ENCODE results near the gene TARS3.
"Not testable (repeated sequence)": the region's sequence is repeated elsewhere in the genome, so short reads cannot be mapped to it uniquely, and the experiment has no call there.

The TARS3 gene

DNA sequence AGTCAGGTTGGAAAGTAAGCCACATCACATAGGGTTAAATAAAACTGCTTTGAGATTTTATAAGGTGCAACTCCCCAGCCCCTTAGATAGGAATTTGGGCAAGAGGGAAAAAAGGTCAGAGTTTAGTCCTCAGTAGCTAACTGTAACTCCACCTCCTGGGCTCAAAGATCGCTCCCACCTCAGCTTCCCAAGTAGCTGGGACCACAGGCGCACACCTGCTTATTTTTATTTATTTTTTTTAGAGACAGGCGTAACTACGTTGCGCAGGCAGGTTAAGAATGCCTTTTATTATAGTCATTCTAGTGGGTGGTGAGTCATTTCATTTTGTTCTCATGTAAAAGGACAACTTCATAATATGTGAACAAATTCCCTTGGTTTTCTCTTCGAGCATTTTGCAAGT is 86.8 kb downstream of the TARS3 start:
- TF ChIP-seq, protein P1, sequence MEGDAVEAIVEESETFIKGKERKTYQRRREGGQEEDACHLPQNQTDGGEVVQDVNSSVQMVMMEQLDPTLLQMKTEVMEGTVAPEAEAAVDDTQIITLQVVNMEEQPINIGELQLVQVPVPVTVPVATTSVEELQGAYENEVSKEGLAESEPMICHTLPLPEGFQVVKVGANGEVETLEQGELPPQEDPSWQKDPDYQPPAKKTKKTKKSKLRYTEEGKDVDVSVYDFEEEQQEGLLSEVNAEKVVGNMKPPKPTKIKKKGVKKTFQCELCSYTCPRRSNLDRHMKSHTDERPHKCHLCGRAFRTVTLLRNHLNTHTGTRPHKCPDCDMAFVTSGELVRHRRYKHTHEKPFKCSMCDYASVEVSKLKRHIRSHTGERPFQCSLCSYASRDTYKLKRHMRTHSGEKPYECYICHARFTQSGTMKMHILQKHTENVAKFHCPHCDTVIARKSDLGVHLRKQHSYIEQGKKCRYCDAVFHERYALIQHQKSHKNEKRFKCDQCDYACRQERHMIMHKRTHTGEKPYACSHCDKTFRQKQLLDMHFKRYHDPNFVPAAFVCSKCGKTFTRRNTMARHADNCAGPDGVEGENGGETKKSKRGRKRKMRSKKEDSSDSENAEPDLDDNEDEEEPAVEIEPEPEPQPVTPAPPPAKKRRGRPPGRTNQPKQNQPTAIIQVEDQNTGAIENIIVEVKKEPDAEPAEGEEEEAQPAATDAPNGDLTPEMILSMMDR (IDR thresholded peaks at IDR 0.05; ENCODE audit: control extremely low read depth, extremely low read depth, low read depth, missing control alignments): no peak
- ChIA-PET CTCF (interaction anchor here (1.3 to 2.5 kb wide), 2 partner anchors 349 to 630 kb away, joined by 3 to 10 read pairs; no protein-coding TSS in a partner anchor), POLR2A (no interaction called here)
- no peak for DNase-seq (ENCODE audit: extremely low spot score)

DNA sequence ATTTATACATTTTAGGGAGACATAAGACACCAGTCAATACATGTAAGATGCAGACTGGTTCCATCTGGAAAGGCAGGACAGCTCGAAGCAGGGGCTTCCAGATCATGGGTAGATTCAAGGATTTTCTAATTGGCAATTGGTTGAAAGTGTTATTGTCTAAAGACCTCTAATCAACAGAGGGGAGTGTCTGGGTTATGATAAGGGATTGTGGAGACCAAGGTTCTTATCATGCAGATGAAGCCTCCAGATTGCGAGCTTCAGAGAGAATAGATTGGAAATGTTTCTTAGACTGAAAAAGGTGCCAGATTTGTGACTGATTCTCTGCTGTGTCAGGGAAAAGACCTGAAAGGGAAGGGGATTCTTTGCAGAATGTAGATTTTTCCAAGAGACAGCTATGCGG is 87.2 kb downstream of the TARS3 start:
- ChIA-PET POLR2A (no interaction called here), CTCF (interaction anchor here (1.1 to 2.5 kb wide), 3 partner anchors 20 to 629 kb away, joined by 3 to 10 read pairs (median 3); no protein-coding TSS in a partner anchor)
- DNase-seq (ENCODE audit: extremely low spot score): no peak
- TF ChIP-seq, protein P1 (IDR thresholded peaks at IDR 0.05; ENCODE audit: control extremely low read depth, extremely low read depth, low read depth, missing control alignments): no peak

DNA sequence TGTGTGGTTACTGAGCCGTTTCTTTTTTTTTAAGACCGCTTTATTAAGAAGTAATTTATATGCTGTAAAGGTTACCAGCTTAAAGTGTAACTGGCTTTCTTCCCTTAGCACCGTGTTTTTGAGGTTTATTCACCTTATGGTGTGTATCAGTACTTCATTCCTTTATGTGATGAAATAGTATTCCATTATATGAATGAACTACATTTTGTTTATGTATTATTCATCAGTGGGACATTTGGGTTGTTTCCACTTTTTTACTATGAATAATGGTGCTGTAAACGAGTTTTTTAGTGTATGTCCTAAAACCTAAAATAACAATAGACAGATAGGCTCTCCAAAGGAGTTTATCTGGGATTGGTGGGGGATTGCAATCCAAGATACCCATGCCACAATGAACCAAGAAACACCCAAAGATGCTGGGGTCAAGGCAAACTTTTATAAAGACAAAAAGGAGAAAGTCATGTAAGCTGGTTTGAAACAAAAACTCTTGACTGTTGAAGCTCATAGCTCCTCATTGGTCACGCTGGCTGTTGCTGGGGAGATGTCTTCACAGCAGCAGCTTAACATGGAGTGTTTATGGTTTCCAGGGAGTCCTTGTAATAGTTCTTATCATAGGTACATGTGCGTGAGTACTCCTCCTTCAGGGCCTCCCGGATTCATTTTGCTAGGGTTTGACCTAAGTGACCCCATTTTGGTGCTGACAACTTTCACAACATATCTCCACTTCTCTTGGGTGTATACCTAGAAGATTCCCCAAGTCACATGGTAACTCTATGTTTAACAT is 88.1 kb downstream of the TARS3 start:
- CTCF ChIA-PET: interaction anchor here (1.1 to 2.5 kb wide), 4 partner anchors 19 to 628 kb away, joined by 3 to 10 read pairs (median 3); no protein-coding TSS in a partner anchor
- POLR2A ChIA-PET: no interaction called here
- TF ChIP-seq, protein P1 (IDR thresholded peaks at IDR 0.05; ENCODE audit: control extremely low read depth, extremely low read depth, low read depth, missing control alignments): no peak
- DNase-seq (ENCODE audit: extremely low spot score): no peak

DNA sequence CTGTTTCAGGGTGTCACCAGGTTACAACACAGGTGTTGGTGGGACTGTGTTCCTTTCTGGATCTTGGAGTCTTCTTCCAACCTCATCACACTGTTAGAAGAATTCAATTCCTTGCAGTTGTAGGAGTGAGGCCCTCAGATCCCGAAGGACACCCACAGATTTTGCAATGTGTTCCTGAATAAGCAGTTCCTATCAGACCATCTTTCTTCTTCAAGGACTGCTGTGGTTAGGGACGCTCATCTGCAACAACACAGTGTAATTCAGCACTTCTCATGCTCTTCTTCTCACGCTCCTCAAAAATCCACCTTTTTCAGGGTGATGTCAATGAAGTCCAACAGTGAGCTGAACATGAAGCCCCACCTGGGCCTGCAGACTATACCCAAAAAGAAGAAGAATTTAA is 90.9 kb downstream of the TARS3 start:
- TF ChIP-seq, protein P1 (IDR thresholded peaks at IDR 0.05; ENCODE audit: control extremely low read depth, extremely low read depth, low read depth, missing control alignments): no peak
- DNase-seq (ENCODE audit: extremely low spot score): no peak
- ChIA-PET CTCF (no interaction called here), POLR2A (no interaction called here)

DNA sequence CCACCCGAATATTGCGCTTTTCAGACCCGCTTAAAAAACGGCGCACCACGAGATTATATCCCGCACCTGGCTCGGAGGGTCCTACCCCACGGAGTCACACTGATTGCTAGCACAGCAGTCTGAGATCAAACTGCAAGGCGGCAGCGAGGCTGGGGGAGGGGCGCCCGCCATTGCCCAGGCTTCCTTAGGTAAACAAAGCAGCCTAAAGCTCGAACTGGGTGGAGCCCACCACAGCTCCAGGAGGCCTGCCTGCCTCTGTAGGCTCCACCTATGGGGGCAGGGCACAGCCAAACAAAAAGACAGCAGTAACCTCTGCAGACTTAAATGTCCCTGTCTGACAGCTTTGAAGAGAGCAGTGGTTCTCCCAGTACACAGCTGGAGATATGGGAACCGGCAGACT is 97.5 kb downstream of the TARS3 start:
- CTCF ChIA-PET; POLR2A ChIA-PET; DNase-seq (ENCODE audit: extremely low spot score): not testable (repeated sequence)

DNA sequence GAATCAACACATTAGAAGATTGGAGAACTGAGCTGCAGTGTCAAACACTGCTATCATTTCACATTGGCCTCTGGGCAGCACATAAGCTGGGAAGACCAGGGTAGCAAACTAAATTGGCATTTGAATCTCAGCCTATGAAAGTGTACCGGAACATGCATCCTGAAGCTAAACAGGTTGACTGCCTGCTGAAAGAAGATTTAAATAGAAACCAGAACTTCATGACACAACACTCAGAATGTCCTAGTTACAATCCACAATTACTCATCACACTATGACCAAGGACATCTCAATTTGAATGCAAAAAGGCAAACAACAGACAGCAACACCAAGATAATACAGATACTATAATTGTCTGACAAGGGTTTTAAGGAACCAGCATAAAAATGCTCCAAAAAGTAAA is 98.3 kb downstream of the TARS3 start:
- CTCF ChIA-PET: interaction anchor here (1.3 to 1.6 kb wide), 2 partner anchors 9 to 15 kb away, joined by 5 to 6 read pairs; no protein-coding TSS in a partner anchor
- no peak for DNase-seq (ENCODE audit: extremely low spot score)
- POLR2A ChIA-PET: no interaction called here
- TF ChIP-seq, protein P1 (IDR thresholded peaks at IDR 0.05; ENCODE audit: control extremely low read depth, extremely low read depth, low read depth, missing control alignments): no peak

DNA sequence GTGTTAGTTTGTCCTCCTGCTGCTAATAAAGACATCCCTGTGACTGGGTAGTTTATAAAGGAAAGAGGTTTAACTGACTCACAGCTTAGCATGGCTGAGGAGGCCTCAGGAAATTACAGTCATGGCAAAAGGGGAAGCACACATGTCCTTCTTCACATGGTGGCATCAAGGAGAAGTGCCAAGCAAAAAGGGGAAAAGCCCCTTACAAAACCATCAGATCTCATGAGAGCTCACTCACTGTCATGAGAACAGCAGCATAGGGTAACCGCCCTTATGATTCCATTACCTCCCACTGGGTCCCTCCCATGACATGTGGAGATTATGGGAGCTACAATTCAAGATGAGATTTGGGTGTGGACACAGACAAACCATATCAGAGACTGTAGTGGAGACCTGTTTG is 99.1 kb downstream of the TARS3 start:
- TF ChIP-seq, protein P1 (IDR thresholded peaks at IDR 0.05; ENCODE audit: control extremely low read depth, extremely low read depth, low read depth, missing control alignments): no peak
- ChIA-PET CTCF (interaction anchor here (1.3 to 1.6 kb wide), 2 partner anchors 9 to 16 kb away, joined by 5 to 6 read pairs; no protein-coding TSS in a partner anchor), POLR2A (no interaction called here)
- no peak for DNase-seq (ENCODE audit: extremely low spot score)

Measured in GM10248 (cell line).